OCI-M2 (cell line): ENCODE results near the gene C1orf53.

Experiments used
- DNase-seq: peaks from one replicate; lab custom pipeline; 2025; ENCODE audit not compliant: unreplicated experiment; lab: John Stamatoyannopoulos, UW

Gene C1orf53

DNA sequence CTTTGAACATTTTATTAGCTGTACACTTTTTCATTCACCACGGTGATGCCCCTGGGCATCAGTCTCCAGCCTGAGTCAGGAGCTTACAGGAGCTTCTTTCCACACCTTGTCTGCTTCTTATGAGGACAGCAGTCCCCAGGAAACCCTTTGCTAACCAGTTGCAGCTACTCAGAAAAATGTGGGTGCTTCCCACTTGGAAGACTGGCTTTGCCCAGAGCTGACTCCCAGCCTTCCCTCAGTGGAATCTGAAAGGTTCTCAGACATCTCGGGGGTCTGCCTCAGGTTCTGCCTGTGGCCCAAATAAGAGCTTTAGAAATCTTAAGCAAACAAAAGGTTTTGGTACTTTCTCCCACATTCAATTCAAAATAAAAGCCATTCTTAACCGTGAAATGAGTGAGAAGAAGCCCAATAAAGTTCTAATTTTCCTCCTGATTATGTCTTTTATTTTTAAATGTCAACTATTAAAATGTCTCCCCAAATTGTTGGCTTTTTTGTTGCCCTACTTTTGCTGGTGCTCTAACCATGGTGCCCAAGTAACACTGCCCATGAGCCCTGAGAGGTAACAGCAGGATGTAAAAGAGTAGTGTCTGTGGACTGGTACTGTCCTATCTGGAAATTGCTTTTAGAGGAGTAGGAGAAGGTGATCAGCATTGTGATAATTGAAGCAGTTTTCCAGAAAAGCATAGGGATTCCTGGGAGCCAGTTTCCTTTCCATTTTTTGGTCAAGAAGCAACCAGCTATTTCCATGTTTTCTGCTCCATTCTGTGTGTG is 5.6 kb downstream of the C1orf53 start:
- DNase-seq: no peak

DNA sequence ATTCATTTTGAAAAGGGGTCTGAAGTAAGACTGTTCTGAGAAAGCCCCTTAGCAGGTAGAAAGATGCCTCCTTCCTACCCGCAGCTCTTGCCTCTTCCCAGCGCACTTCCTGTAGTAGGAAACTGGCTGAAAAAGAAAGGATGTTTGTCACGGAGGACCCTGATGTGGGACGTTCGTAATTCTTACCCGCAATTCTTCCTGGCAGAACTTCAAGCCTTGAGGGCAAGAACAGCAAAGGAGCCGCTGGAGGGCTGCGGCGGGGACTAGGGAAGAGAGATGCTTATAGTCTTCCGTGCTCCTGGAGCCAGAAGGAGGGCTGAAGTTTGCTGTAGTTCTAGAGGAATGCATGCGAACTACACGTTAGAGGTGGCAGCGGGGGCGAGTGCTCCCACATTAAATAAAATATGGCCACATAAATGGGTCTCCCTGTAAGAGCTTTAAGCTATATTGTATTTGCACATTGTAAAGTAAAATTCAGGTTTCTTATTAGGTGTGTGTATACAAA is 6.3 kb downstream of the C1orf53 start:
- DNase-seq: no peak

DNA sequence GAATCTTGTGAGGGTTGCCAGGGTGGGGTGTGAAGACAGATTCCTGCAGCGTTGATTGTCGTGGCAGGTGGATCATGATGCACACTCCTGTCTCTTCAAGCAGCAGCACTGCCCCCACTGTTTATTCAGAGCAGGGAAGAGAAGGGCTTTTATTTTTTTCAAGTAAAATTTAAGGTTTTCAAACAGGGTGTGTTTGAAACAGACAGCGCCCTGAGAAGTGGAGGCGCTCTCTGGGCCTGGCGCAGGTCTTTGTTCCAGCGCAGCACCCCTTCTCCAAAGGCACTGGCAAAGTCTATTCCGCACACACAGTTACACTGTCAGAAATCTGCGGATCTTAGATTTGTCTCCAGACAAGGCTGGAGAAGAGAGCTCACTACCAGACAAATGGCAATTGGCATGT is 7.0 kb downstream of the C1orf53 start:
- DNase-seq: no peak

GRCh38 chr1:197910120-197910991 is 7.9 kb downstream of the C1orf53 start:
- DNase-seq: no peak

DNA sequence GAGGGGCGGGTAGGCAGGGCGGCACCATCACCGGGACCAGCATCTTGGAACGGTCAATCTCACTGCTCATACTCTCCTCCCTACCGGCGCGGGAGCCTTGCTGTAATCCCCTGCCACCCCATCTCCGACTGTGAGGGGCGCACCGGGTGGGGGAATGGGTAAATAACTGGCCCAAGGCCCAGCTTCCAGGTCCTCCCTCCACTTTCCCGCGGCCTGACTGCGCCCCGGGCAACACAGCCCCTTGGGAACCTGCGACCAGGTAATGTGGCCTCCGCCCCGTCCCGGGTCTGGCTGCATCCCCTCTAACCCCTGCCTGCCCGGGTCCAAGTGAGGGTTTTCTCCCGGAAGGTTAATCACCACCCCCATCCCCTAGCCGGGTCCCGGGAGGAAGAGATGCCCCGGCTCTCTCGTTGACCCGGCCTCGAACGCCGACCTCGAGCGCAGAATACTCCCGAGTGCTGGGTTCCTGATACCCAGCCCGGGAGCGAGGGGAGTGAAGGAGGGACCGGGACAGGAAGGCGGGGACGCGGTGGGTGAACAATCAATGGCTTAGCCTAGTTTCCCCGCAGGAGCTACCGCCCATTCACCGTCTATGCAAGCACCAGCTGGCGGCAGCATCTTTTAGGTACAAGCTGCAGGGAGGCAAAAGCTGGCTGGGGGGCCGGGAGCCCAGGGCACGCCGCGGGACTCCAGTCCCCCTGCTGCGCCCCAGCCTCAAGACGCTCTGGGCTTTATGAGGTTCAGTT is 8.9 kb downstream of the C1orf53 start:
- DNase-seq: no peak

DNA sequence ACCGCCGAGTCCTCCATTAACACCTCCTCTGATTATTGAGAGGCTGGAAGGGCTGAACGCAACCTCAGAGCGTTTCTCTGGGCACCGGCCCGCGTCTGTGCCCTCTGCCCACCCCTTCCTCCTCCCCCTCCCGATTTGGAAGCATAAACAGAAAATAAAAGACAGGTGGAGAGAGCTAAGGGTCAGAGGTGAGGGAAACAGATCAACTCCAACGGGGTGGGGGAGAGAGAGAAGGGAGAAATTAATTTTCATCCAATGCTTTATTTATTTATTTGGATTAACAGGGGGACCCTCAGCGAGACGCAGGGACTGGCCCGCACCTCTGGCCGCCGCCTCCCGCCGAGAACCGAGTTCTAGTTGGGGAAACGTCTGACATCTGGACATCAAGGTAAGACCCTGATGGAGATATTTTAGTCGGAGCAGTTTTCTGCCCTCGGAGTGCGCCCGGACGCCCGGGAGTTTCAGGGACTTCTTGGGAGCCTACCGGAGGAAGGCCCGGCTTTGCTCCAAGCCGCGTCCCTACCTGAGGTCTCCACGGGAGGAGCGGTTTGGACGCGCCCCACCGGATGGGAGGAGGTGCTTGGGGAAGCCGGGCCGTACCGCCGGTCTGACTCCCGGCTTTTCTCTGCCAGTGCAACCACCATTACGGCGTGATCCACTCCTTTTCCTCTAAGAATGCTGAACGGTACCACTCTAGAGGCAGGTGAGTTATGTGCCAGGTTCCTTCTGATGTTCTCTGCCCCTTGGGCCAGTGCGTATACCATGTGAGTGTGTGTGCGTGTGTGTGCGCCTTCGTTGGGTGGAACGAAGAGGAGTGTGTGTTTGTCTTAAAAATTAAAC is 9.6 kb downstream of the C1orf53 start:
- DNase-seq: no peak

DNA sequence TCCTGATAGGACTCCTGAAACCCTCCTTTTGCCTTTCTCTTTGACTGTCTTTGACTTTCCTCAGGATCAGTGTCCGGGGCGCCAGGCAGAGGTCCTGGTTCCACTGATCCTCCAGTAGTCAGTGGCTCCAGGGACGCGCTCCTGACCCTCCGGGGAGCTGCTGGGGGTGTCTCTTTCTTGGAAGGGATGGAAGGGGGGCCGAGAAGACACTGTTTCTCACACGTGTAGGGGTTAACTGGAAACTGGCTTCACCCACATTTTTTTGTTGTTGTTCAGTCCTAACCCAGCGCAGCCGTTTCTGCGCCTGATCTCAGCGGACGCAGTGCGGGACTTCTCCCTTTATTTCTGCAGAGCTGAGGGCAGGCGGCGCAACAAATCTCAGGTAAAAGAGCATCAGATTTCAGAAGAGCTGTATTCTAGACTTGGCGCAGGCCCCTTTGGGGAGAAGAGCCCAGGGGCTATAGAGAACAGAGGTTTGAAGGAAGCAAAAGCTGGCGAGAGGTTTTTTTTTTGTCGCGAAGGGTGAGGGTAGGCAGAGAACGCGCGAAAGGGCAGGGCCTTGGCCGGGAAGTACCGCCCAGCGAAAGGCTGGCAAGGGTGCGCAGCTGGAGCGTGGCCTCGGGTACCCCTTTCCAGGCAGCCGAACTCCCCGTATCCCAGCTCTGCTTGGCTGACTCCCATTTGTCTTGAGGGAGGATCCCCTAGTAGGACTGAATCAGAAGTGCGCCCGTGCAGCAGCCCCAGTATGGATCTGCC is 10.5 kb downstream of the C1orf53 start:
- DNase-seq: no peak

GRCh38 chr1:197913495-197914276 is 11.3 kb downstream of the C1orf53 start:
- no peak for DNase-seq

DNA sequence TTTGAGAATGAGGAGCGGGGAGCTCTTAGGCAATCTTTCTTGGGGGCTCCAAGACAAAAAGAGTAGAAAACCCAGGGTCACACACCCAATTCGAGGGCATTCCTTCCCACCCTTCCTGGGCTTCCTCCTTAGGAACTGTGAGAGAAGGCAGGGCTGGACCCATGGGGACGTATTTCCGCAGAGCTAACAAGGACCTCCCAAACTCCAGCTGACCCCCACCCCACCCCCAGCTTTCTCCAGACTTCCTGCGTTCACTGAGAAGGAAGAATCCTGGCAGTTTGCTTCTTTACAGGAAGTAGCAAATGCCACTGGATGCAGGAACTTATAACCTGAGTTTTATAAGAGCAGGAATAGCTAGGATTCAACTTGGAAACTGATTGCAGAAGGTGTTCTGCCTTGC is 12.1 kb downstream of the C1orf53 start:
- no peak for DNase-seq

DNA sequence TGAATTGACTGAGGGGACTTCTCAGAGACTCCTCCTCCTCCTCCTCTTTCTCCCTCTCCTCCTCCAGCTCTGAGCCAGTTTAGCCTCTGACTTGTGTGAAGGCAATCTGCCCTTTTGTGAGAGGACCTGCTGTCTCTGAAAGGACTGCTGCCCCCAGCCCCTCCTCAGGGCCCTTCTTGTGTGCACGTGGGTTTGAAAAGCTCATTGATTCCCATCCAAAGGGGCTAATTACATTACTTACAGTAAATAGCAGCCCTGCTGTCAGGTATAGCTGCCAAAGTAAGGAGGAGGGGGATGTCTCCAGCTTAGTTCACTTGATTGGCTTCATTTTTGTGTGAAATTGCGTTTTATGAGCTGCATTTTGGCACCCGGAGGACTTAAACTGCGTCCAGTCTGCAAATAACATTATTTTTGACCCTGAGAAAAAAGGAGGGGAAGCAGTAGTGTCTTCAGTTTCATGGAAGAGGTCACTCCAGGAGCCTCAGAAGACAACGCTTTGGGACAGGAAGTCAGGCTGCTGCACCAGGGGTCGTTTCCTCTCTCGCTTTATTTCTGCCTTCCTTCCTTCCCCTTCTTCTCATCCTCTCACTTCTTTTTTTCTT is 12.9 kb downstream of the C1orf53 start:
- DNase-seq: no peak

- no peak for DNase-seq
Measured at GRCh38 chr1:197915862-197916499, 13.6 kb downstream of the C1orf53 start.

GRCh38 chr1:197916500-197916983 is 14.1 kb downstream of the C1orf53 start:
- no peak for DNase-seq

- DNase-seq: no peak
Measured at GRCh38 chr1:197917805-197918651, 15.6 kb downstream of the C1orf53 start.

DNA sequence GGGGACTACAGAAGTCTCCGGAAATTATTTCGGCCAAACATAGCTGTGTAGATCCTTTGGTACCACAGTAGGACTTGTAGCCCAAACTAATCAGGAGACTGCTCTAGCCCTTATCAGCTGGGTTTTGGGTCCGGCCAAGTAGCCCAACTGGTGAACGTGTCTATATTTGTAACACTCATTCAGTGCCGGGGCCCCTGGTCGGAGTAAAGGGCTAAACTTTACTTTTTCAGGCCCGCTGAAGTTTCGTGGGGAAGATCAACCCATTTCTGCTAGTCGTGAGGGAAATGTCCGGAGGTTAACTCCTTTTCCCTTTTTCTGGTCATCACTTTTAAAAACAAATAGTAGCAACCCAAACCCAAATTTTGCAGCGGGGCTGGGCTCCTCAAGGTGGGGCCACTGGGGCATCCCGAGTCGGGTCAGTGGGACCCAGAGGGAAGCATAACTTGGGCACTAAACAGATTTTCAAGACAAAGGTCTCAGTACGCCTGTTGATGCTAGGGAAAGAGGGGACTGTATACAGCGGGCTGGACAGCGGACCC is 16.4 kb downstream of the C1orf53 start:
- DNase-seq: no peak

GRCh38 chr1:197919346-197920066 is 17.1 kb downstream of the C1orf53 start:
- DNase-seq: no peak

DNA sequence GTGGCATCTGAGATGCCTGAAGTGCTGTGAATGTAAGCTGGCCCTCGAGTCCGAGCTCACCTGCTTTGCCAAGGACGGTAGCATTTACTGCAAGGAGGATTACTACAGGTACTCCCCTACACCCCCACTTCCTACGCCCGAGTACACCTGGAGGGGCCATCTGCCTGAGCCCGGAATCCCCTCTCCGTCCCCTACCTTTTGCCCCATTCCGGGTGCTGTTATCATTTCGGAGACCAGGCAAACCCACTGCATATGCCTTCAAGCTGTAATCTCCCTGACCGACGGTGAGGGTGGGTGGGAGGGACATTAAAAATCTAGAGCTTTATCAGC is 17.6 kb downstream of the C1orf53 start:
- no peak for DNase-seq
